Measurements from ENCODE around the gene MAPK14. TPM values are rescaled to one million over a fixed set of nuclear protein-coding genes. Genes with fewer than 3 reads are reported as not detected.

Gene MAPK14
- total and polyA plus RNA-seq, 4 donors = 16.9 to 82.7 (median 35.9) TPM

- peak; percentile 66 for DNase-seq (ENCODE audit: low spot score)
- Histone ChIP-seq H3K9ac (ENCODE audit: low read depth in 1 of 2, low read length in 2 of 2) (peak overlapping the region; percentile 85 to 100), H3K4me1 (ENCODE audit: control insufficient read depth in 4 of 4, insufficient read depth in 4 of 4, low read length in 3 of 4) (peaks cover 8 to 21% (median 11%) of the 10 kb centered on the region in 4 donors), H3K9me3 (ENCODE audit: control insufficient read depth in 4 of 4, low read length in 3 of 4) (no peaks in the 10 kb centered on the region), H3K27ac (ENCODE audit: low read depth in 1 of 2, low read length in 2 of 2) (peak overlapping the region; percentile 97 to 100), H3K27me3 (ENCODE audit: control insufficient read depth in 4 of 4, insufficient read depth in 4 of 4, low read length in 3 of 4) (no peaks in the 10 kb centered on the region), H3K36me3 (ENCODE audit: control insufficient read depth in 4 of 4, insufficient read depth in 3 of 4, low read depth in 1 of 4, low read length in 3 of 4) (no peaks in the 10 kb centered on the region), H3K4me3 (ENCODE audit: low read depth in 1 of 3, low read length in 3 of 3) (peak overlapping the region; percentile 84 to 99 (median 96))
- under 1% methylated on average over 44 of the region's 44 CpGs for WGBS
- TF ChIP-seq SP1 (IDR thresholded peaks at IDR 0.05) = no peak
- no peak for TF ChIP-seq FOXA1 (IDR thresholded peaks at IDR 0.05)
- TF ChIP-seq RAD21 (IDR thresholded peaks at IDR 0.05) = no peak
- peak; percentile 20 for TF ChIP-seq ZBTB33 (IDR thresholded peaks at IDR 0.05)
- no peak for TF ChIP-seq RXRA (IDR thresholded peaks at IDR 0.05)
- no peak for TF ChIP-seq ATF3 (IDR thresholded peaks at IDR 0.05)
- TF ChIP-seq HNF4G (IDR thresholded peaks at IDR 0.05) = no peak
Observed at GRCh38 chr6:36028088-36028876, 674 bp downstream of the MAPK14 start.

GRCh38 chr6:36028877-36029324, 1.3 kb downstream of the MAPK14 start:
- under 1% methylated on average over 13 of the region's 13 CpGs for WGBS
- H3K9me3 ChIP-seq (ENCODE audit: control insufficient read depth in 4 of 4, low read length in 3 of 4) = no peaks in the 10 kb centered on the region
- H3K36me3 ChIP-seq (ENCODE audit: control insufficient read depth in 4 of 4, insufficient read depth in 3 of 4, low read depth in 1 of 4, low read length in 3 of 4) = no peaks in the 10 kb centered on the region
- DNase-seq (ENCODE audit: low spot score) = peak; percentile 68
- H3K4me1 ChIP-seq (ENCODE audit: control insufficient read depth in 4 of 4, insufficient read depth in 4 of 4, low read length in 3 of 4) = peaks cover 10 to 27% (median 13%) of the 10 kb centered on the region in 4 donors
- peak overlapping the region; percentile 84 to 99 (median 96) for H3K4me3 ChIP-seq (ENCODE audit: low read depth in 1 of 3, low read length in 3 of 3)
- H3K27me3 ChIP-seq (ENCODE audit: control insufficient read depth in 4 of 4, insufficient read depth in 4 of 4, low read length in 3 of 4) = no peaks in the 10 kb centered on the region
- peak overlapping the region; percentile 97 to 100 for H3K27ac ChIP-seq (ENCODE audit: low read depth in 1 of 2, low read length in 2 of 2)
- TF ChIP-seq NR2F2 (IDR thresholded peaks at IDR 0.05) (no peak), HNF4A (conservative IDR thresholded peaks at IDR 0.05) (no peak), TAF1 (conservative IDR thresholded peaks at IDR 0.05) (peak; percentile 60), RAD21 (IDR thresholded peaks at IDR 0.05) (peak in 1 of 2 donors; percentile 20), YY1 (IDR thresholded peaks at IDR 0.05) (no peak), REST (IDR thresholded peaks at IDR 0.05) (no peak), RXRA (IDR thresholded peaks at IDR 0.05) (no peak), MAX (IDR thresholded peaks at IDR 0.05) (no peak)
- peak overlapping the region; percentile 85 to 100 for H3K9ac ChIP-seq (ENCODE audit: low read depth in 1 of 2, low read length in 2 of 2)
